Activated T-cell treated with anti-CD3 and anti-CD28 coated beads, Interleukin-2, amount 50 U/mL, for 72 hours (primary cell): ENCODE measurements around the gene USP47. TPM values are rescaled to one million over a fixed set of nuclear protein-coding genes. Genes with fewer than 3 reads are reported as not detected.

Source experiments
- ATAC-seq, 2 donors: fragments of 150-1000 bp; cut with Tn5 transposase; replicated peaks in 1 of 2; 2 replicates each; pipeline ENCODE4 v1.10.0; 2021; ENCODE audit warnings: moderate library complexity in 2 of 2, mild to moderate bottlenecking in 1 of 2
- DNase-seq, 2 donors: peaks; one replicate each; pipeline ENCODE4 v3.0.0; 2021 to 2022; ENCODE audit warnings: mixed read lengths in 1 of 2
- H3K27ac Mint-ChIP-seq: one replicate; pipeline ENCODE4 v1.8.0; 2022; ENCODE audit warnings: mild to moderate bottlenecking, moderate library complexity, mixed read lengths
- H3K27me3 Mint-ChIP-seq: one replicate; pipeline ENCODE4 v1.8.0; 2022; ENCODE audit warnings: low read depth, mixed read lengths
- H3K36me3 Mint-ChIP-seq, 2 donors: one replicate each; pipeline ENCODE4 v1.8.0; 2022; ENCODE audit warnings: mixed read lengths in 2 of 2, mild to moderate bottlenecking in 1 of 2; ENCODE audit not compliant: insufficient read depth in 2 of 2
- H3K4me1 Mint-ChIP-seq: one replicate; pipeline ENCODE4 v1.8.0; 2022; ENCODE audit warnings: low read depth, mixed read lengths
- H3K4me3 Mint-ChIP-seq, 2 donors: one replicate each; pipeline ENCODE4 v1.8.0; 2022; ENCODE audit warnings: mild to moderate bottlenecking in 2 of 2, mixed read lengths in 2 of 2, moderate library complexity in 2 of 2
- H3K9me3 Mint-ChIP-seq, 2 donors: one replicate each; pipeline ENCODE4 v1.8.0; 2022; ENCODE audit warnings: mixed read lengths in 2 of 2
- total RNA-seq, 2 donors: library from RNA; stranded (reverse); gene quantifications; one replicate each; pipeline ENCODE4 v1.2.3, GENCODE V29; 2022

Gene USP47, protein sequence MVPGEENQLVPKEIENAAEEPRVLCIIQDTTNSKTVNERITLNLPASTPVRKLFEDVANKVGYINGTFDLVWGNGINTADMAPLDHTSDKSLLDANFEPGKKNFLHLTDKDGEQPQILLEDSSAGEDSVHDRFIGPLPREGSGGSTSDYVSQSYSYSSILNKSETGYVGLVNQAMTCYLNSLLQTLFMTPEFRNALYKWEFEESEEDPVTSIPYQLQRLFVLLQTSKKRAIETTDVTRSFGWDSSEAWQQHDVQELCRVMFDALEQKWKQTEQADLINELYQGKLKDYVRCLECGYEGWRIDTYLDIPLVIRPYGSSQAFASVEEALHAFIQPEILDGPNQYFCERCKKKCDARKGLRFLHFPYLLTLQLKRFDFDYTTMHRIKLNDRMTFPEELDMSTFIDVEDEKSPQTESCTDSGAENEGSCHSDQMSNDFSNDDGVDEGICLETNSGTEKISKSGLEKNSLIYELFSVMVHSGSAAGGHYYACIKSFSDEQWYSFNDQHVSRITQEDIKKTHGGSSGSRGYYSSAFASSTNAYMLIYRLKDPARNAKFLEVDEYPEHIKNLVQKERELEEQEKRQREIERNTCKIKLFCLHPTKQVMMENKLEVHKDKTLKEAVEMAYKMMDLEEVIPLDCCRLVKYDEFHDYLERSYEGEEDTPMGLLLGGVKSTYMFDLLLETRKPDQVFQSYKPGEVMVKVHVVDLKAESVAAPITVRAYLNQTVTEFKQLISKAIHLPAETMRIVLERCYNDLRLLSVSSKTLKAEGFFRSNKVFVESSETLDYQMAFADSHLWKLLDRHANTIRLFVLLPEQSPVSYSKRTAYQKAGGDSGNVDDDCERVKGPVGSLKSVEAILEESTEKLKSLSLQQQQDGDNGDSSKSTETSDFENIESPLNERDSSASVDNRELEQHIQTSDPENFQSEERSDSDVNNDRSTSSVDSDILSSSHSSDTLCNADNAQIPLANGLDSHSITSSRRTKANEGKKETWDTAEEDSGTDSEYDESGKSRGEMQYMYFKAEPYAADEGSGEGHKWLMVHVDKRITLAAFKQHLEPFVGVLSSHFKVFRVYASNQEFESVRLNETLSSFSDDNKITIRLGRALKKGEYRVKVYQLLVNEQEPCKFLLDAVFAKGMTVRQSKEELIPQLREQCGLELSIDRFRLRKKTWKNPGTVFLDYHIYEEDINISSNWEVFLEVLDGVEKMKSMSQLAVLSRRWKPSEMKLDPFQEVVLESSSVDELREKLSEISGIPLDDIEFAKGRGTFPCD (N-terminal part only)
- 10 to 100 TPM; 75.8 to 85.6 TPM for total RNA-seq

DNA sequence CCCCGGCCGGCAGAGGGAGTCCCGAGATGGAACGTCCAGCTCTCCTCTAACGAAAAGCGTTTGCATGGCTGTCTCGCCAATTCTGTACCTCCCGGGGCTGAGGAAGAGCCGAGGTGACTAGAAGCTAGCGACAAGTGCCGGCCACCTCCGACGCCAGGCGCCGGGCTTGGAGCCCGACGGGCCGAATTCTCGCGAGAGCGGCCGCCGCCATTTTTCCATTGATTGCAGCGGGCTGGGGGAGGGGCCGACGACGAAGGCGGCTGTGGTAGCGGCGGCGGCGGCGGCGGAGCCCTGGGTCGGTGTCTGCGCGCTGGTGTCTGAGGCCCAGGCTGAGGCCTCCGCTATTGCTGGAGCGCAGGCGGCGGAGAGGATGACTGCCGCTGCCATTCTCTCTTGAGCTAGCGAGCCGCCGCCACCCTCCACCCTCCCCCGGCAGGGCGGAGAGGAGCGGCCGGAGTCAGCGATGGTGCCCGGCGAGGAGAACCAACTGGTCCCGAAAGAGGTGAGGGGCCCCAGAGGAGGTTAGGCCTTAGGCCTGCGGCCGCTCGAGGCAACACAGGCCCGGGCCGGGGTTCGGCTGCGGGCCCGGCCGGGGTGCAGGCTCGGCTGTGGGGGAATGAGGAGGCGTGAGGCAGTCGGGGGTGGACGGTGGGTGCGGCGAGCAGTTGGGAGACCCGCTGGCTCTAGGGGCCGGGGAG is at the start of gene USP47:
Gene USP47, plus strand, starts transcription at position 250 of the 698 bp plus-strand sequence. Its CDS starts 214 bp downstream, at position 464.
- Mint-ChIP-seq H3K9me3 (no peaks in the 10 kb centered on the region), H3K4me1 (peaks cover 3% of the 10 kb centered on the region), H3K27me3 (peaks cover 11% of the 10 kb centered on the region), H3K4me3 (no peak within 1 kb of the TSS), H3K36me3 (no peaks in the 10 kb centered on the region), H3K27ac (peak within 1 kb of the TSS; percentile 87)
- DNase-seq, result peak; percentile 97
- ATAC-seq, result peak; percentile 75 to 85

DNA sequence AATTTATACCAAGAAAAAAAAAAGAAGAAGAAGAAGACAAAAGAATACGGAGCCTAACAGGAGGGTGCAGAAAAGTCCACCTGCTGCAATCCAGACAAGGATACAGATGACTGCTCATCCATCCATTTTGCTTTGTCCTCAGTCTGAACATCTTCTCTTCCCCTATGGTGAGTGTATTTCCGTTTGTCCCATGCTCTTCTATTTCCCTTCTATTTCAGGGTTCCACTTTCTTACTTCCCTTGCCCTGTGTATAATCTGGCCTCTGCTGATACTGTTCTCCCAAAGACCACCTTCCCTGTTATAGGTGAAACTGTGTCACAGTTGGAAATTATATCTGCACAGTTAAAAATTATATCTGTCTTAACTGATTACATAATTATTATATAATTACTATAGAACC is 48.7 kb upstream of the USP47 start:
- Mint-ChIP-seq H3K4me3 (no peak overlapping the region), H3K36me3 (no peaks in the 10 kb centered on the region), H3K27me3 (peaks cover 17% of the 10 kb centered on the region), H3K4me1 (no peaks in the 10 kb centered on the region), H3K27ac (no peak overlapping the region), H3K9me3 (no peaks in the 10 kb centered on the region)
- DNase-seq, result no peak
- no peak for ATAC-seq

DNA sequence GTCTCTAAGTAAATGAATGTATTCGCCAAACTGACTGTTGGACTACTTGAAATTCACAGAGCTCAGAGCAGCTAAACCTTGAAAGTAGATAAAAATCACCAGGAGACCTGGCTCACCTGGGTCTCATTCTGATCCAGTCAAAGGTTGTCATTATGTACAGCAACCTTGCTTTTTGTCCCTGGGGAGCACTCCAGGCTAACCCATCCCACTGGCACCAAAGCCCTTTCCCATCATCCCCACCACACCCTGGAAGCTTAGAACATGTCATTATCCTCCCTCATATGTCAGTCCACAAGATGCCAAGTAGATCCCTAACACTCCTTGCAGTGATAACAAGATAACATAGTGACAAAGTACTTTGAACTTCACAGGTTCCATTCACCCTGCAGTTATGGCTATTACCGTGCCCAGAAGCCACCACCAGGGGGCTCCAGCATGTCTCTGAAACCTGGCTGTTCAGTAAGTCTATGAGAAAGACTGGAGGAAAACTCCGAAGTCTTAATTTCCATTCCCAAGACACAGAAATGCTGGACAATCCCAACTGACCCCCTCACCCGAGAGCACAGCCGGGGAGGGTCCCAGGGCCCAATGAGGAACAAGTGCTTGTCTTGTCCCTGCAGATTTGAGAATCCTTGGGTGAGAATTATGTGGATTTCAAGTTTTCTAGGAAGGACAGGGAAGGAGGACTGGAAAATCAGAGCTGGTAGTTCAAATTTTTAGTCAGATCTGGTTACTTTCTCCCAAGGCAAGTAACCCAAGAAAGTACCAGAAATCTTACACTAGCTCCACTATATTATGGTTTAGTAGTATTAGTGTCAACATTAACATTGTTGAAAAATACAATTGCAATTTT is 43.0 kb upstream of the USP47 start:
- no peaks in the 10 kb centered on the region for H3K36me3 Mint-ChIP-seq
- no peaks in the 10 kb centered on the region for H3K9me3 Mint-ChIP-seq
- peak; percentile 71 to 82 for DNase-seq
- H3K27ac Mint-ChIP-seq, result no peak overlapping the region
- H3K4me3 Mint-ChIP-seq, result no peak overlapping the region
- ATAC-seq, result peak; percentile 74 to 81
- no peaks in the 10 kb centered on the region for H3K4me1 Mint-ChIP-seq
- peaks cover 17% of the 10 kb centered on the region for H3K27me3 Mint-ChIP-seq

DNA sequence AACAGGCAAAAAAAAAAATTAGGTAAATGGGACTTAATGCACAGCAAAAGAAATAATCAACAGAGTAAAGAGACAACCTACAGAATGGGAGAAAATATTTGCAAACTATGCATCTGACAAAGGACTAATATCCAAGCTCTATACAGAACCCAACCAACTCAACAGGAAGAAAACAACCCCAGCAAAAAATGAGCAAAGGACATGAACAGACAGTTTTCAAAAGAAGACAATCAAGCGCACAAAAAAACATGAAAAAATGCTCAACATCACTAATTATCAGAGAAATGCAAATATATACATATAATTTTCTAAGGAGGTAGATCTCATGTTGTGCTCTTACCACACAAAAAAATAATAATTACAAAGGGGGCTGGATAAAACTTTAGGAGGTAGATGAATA is 36.5 kb upstream of the USP47 start:
- Mint-ChIP-seq H3K27ac (no peak overlapping the region), H3K4me1 (no peaks in the 10 kb centered on the region), H3K27me3 (peaks cover 17% of the 10 kb centered on the region), H3K4me3 (no peak overlapping the region), H3K9me3 (no peaks in the 10 kb centered on the region), H3K36me3 (no peaks in the 10 kb centered on the region)
- DNase-seq, result no peak
- no peak for ATAC-seq

DNA sequence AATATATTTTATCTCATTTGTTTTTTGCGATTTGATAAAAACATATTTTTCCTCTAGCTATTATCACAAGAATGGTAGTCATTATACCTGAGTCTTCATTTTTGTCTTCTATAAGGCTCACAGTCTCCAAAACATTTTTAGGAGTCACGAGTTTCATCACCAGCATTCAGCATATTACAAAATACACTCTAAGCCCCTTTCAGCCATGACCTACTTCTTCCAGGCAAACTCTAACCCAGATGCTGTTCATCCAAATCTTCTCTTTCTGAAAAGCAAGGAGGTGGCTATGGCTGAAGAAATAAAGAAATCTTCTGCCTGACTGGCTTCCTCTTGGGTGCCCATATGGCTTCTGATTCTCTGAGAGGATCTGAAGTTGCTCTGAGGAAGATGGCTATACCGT is 35.7 kb upstream of the USP47 start:
- Mint-ChIP-seq H3K36me3 (no peaks in the 10 kb centered on the region), H3K27ac (no peak overlapping the region), H3K4me1 (no peaks in the 10 kb centered on the region), H3K9me3 (no peaks in the 10 kb centered on the region), H3K4me3 (no peak overlapping the region), H3K27me3 (peaks cover 17% of the 10 kb centered on the region)
- no peak for DNase-seq
- no peak for ATAC-seq

DNA sequence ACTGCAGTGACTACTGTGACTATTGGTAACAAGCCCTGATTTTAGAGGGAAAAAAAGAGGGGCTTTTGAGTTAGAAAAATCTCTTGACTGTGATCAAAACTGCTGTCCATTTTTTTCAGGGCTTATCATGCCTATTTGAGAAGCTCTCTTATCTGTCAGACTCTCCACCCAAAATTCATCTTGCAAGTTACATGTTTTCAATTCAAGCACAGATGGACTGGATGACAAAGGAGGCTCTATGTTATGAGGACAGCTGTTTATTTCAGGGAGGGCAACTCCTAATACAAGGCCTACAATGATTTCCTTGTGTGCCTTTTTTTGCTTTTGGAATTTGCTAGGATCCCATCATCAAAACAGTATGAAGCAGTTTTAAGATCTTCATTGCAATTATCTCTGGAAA is 35.2 kb upstream of the USP47 start:
- H3K9me3 Mint-ChIP-seq, result no peaks in the 10 kb centered on the region
- H3K27ac Mint-ChIP-seq, result no peak overlapping the region
- no peaks in the 10 kb centered on the region for H3K4me1 Mint-ChIP-seq
- no peaks in the 10 kb centered on the region for H3K36me3 Mint-ChIP-seq
- no peak overlapping the region for H3K4me3 Mint-ChIP-seq
- DNase-seq, result no peak
- ATAC-seq, result no peak
- peaks cover 17% of the 10 kb centered on the region for H3K27me3 Mint-ChIP-seq

DNA sequence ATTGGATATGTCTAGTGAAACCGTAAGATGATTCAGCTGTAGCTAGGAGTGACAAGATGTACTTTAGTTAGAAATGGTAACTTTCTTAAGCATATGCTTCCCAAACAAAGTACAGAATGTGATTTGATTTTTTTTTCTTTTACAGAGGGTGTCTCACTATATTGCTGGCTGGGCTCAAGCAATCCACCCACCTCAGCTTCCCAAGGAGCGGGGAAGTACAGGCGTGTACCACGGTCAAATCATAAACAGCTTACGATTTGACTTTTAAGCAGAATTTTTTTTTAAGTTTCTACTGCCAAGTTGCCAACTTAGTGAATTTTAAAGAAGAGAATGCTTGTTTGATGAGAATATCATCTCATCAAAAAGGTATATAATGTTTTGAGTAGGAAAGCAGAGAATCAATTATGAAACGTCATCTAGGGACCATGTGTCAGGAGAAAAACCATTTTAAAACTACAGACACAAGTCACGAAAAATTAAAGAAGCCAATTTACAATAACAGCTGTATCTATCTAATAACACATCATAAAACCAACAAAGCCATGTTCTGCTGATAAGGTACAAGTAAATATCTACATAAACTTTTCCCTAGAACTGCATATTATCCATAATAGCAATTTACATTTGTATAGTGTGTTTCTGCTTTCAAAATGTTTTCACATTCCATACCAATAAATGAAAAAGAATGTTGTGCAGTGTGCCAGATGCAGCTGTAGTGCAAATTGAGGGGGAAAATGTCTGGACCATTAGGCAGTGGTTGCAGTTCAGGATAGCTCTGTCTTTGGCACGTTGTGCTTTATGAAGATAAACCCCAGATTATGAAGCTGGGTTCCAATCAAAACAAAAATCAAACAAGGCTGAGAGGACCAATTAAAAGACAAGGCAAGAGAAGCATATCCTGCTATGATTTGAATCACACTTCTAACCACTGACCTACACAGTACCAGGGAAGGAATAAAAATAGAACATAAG is 33.7 kb upstream of the USP47 start:
- DNase-seq, result no peak
- H3K27me3 Mint-ChIP-seq, result peaks cover 17% of the 10 kb centered on the region
- H3K36me3 Mint-ChIP-seq, result no peaks in the 10 kb centered on the region
- no peak overlapping the region for H3K4me3 Mint-ChIP-seq
- no peaks in the 10 kb centered on the region for H3K9me3 Mint-ChIP-seq
- H3K27ac Mint-ChIP-seq, result no peak overlapping the region
- no peaks in the 10 kb centered on the region for H3K4me1 Mint-ChIP-seq
- no peak for ATAC-seq

DNA sequence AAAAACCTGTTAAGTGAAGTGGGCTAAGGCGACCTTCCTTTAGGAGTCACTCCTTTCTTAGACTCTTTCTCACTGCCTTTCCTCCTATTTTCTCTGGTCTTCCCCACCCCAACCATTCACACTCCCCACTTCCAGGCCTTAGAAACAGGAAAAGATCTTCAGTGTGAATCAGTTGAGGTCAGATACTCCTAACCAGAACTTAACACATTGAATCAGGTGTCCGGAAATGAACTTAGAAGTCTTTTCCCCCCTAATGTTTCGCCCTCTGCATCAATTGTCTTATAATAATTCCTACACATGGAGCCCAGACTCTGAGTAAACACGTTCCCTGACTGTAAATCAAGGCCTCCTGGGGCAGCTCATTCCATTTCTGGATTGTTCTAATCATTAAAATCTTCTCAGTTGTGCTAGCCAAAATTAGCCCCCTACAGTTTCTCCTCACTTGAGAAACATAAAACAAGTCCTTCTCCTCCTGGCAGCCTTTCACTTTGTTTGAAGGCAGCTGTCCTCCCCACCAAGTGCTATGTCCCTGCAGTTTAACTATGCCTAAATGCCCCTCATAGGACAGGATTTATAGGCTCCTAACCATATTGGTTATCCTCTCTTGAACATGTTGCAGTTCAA is 32.7 kb upstream of the USP47 start:
- H3K36me3 Mint-ChIP-seq, result no peaks in the 10 kb centered on the region
- H3K27me3 Mint-ChIP-seq, result peaks cover 17% of the 10 kb centered on the region
- no peak overlapping the region for H3K27ac Mint-ChIP-seq
- no peaks in the 10 kb centered on the region for H3K4me1 Mint-ChIP-seq
- no peak overlapping the region for H3K4me3 Mint-ChIP-seq
- DNase-seq, result no peak
- no peak for ATAC-seq
- H3K9me3 Mint-ChIP-seq, result no peaks in the 10 kb centered on the region

DNA sequence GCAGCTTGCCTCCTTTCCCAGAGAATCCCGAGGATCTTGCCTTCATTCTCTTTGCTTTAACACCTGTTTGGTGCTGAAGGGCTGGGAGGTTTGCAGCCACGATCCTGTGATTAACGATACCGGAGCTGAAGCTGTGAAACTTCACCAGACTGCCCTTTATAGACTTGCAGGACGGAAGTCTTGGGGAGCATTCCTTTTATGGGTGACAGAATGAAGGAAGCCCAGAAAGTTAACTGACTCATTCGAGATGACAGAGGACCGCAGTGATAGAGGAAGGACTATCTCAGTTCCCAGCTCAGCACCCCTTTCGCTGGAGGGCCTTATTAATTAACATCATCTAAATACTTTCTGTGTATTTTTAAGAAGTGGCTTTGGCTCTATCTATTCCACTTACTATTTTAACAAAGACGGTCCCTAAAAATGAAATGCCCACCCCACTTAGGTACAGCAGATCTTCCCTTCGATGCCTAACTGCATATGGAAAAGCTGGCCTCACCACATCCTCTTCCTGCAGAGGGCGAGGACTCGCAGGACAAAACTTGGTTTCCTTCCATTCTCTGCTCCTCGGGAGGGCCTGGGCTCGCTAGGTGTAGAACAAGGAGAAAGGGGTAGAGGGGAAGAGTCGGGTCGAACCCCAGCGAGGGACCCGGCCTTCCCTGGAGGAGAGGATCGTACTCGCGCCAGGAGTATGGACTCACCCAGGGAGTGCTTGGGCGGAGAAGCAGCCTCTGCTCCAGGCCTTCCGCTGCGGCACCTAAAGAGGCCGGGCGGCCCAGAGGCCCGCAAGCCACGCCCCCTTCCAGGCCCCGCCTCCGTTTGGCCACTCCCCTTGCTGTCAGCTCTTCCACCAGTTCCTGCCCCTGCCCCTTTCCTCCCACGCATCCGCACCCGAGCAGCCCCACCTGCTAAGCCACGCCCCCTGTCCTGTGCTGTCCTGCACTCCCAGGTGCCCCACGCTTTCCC is 30.7 kb upstream of the USP47 start:
- Mint-ChIP-seq H3K36me3 (no peaks in the 10 kb centered on the region), H3K9me3 (no peaks in the 10 kb centered on the region), H3K27ac (no peak overlapping the region), H3K4me1 (no peaks in the 10 kb centered on the region), H3K27me3 (peaks cover 17% of the 10 kb centered on the region), H3K4me3 (no peak overlapping the region)
- ATAC-seq (no peak), DNase-seq (peak in 1 of 2 donors; percentile 7)
